ENCODE data around the gene ATP10A.

The ATP10A gene

GRCh38 chr15:25682340-25682739 lies 180.8 kb downstream of the ATP10A start:
- no peak for DNase-seq (ENCODE audit: low spot score)

DNA sequence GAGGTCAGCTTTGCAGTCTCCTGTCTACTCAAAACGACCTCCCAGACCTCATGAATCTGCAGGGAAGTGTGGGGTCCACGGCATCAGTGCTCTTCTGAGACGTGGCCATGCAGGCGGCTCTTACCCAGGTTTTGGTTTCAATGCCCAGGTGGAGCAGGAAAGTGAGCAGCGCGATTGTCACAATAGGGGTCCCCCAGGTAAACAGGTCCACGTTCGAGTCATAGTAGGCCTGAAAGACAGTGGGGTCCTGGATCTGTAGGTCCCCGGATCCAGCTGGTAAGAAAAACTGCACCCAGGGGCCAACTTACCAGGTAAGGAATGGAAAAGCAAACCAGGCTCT lies 182.5 kb downstream of the ATP10A start:
- no peak for DNase-seq (ENCODE audit: low spot score)

GRCh38 chr15:25679964-25680685 lies 183.0 kb downstream of the ATP10A start:
- no peak for DNase-seq (ENCODE audit: low spot score)

DNA sequence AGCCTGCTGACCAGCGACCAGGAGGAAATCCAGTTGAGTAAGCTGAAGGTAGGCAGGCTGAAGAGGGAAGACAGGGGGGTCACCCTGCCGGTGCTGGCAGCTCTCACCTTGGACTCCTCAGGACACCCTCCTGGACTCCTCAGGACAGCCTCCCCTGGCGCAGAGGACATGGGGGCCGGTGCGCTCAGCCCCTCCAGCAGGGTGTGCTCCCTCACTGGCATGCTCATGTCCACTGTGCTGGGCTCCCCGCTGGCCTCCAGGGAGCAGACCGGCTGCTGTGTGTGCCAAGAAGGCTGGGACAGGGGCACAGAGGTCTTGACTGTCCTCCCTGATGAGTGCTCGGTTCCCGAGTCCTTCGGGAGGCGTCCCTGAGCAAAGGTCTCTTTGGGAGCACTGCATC lies 183.6 kb downstream of the ATP10A start:
- no peak for DNase-seq (ENCODE audit: low spot score)

DNA sequence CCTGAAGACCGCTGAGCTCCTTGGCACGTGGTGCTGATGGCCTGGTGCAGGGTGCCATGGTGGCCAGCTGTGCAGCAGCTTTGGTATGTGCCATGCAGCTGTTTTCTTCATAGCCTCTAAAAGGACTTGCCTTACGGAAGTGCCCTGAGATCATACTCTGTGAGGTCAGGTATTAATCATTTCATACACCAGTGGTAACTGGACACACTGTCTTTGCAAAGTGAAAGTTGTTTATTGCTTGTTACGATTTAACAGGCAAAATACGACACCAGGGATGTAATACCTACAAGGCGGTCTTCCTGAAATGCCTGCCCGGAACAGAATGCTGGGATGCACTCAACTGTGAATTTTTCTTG lies 184.6 kb downstream of the ATP10A start:
- DNase-seq (ENCODE audit: low spot score), result no peak

GRCh38 chr15:25677719-25678499 lies 185.2 kb downstream of the ATP10A start:
- no peak for DNase-seq (ENCODE audit: low spot score)

- DNase-seq (ENCODE audit: low spot score), result no peak
Observed at GRCh38 chr15:25676070-25676469, 187.1 kb downstream of the ATP10A start.

- DNase-seq (ENCODE audit: low spot score), result no peak
Observed at GRCh38 chr15:25675396-25675795, 187.7 kb downstream of the ATP10A start.

DNA sequence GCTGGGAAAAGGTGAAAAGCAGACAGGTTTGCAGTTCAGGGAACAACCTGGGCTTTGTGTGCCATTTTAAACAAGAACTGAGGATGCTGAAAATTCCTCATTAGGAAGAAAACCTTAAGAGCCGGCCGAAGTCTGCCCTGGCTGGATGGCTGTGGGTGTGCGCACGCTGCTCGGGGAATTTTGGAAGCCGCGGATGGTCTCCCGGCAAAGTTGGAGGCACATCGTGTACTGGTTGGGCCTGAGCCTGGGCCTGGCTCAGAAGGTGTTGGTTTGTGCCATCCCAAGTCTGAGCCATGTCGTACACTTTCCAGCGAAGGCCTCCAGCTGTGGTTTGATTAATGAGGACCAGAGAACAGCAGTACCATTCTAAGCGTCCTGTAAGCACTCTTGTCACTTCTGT lies 188.2 kb downstream of the ATP10A start:
- no peak for DNase-seq (ENCODE audit: low spot score)

DNA sequence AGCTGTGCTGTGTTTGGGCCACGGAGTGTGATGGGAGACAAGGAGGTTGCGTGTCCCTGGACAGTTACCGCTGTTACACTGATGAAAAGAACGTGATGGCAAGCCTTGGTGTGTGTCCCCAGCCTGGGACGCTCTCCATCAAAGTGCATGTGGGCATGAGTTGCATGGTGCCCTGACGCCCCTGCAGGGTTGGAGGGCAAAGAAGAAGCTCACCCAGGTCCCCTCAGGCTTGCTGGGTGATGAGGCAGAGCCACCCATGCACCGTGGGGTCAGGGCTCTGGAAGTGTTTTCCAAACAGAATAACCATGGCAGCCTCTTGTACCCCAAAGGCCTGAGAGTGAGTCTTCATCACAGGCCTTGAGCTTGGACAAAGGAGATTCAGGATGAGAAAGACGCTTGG lies 189.2 kb downstream of the ATP10A start:
- DNase-seq (ENCODE audit: low spot score), result no peak

GRCh38 chr15:25673351-25673750 lies 189.8 kb downstream of the ATP10A start:
- no peak for DNase-seq (ENCODE audit: low spot score)

- no peak for DNase-seq (ENCODE audit: low spot score)
Observed at GRCh38 chr15:25671132-25671531, 192.0 kb downstream of the ATP10A start.

GRCh38 chr15:25670621-25671020 lies 192.5 kb downstream of the ATP10A start:
- no peak for DNase-seq (ENCODE audit: low spot score)

GRCh38 chr15:25670025-25670554 lies 193.0 kb downstream of the ATP10A start:
- no peak for DNase-seq (ENCODE audit: low spot score)

- DNase-seq (ENCODE audit: low spot score), result no peak
Observed at GRCh38 chr15:25668901-25669300, 194.2 kb downstream of the ATP10A start.

DNA sequence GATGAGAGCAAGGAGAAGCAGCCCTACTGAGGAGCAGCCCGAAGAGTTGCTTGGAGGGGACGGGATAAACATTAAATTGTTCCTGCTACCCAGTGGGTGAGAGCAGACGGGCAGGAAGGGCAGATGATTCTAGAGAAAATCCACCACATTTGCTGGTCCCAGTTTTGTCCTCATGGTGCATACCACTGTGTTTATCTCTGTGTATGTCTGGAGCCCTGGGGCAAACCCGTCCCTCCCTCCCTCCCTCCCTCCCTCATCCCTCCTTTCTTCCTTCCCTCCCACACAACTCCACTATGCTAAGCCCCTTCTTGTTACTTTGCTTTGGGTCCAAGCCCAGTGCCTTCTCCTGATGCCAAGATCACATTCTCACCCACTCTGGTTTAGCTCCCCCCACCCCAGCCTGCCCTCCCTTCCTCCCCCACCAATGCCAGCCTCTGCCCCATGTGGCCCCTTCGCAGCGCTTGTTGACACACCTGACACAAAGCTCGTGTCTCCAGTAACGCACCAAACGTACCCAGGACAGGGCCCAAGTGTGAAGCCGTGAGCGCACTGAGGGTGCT lies 194.8 kb downstream of the ATP10A start:
- DNase-seq (ENCODE audit: low spot score), result no peak

DNA sequence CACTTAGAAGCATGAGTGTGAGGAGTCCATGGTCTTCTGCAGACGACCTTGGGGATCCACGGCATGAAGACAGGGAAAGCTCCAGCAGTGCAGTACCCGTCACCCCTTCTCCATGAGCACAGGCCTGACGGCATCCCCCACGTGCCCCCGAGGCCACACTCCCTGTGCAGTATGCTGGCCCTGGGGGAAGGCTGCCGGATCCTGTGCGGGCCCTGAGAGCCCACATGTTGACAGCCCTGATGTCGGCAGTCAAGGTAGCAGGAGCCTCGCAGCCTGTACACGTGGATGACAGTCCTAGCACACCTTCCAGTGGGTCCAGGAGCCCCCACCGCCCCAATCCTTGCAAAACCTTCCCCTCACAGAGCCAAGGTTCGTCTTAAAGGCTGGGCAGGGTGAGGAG lies 195.3 kb downstream of the ATP10A start:
- DNase-seq (ENCODE audit: low spot score), result no peak

GRCh38 chr15:25665913-25666312 lies 197.2 kb downstream of the ATP10A start:
- DNase-seq (ENCODE audit: low spot score), result no peak

DNA sequence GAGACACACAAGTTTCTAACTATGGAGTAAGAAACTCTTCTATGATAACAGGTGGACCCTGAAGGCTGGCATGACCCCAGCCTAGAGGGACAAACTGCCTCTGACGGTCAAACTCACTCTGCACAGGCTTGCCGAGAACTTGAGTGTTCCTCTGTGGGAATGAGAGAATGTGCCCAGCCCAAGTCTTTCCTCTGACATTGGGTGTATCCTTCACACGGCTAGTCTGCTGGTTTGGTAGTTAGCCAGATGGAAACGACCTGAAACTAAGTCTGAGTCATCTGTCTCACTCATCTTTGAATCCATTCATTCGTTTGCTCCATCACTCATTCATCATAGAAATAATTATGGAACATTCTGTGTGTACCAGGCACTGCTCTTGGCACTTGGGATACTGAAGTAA lies 198.4 kb downstream of the ATP10A start:
- no peak for DNase-seq (ENCODE audit: low spot score)

GRCh38 chr15:25663515-25663914 lies 199.6 kb downstream of the ATP10A start:
- no peak for DNase-seq (ENCODE audit: low spot score)

- DNase-seq (ENCODE audit: low spot score), result no peak
Observed at GRCh38 chr15:25661898-25662297, 201.2 kb downstream of the ATP10A start.

- DNase-seq (ENCODE audit: low spot score), result no peak
Observed at GRCh38 chr15:25659251-25659650, 203.9 kb downstream of the ATP10A start.

DNA sequence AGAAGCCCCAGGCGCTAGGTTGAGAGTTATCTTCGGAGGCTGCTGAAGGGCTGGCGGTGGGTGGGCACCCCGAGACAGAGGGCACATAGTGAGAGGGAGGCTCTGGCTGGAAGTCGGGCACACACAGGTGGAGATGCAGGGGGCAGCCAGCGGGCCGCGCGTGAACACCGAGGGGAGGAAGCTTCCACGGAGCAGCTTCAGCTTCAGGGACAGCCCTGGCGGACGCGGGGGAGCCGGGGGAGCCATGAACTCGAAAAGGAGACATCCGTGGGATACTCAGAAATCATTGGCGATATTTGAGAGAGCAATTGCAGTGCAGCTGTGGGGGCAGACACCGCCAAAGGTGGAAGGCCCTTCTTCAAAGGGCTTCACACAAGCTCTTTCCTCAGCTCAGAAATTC lies 204.6 kb downstream of the ATP10A start:
- DNase-seq (ENCODE audit: low spot score), result no peak
